ENCODE data around the gene UNC5C.

GRCh38 chr4:95283320-95283719, 265.5 kb downstream of the UNC5C start:
- TF ChIP-seq, protein P1, sequence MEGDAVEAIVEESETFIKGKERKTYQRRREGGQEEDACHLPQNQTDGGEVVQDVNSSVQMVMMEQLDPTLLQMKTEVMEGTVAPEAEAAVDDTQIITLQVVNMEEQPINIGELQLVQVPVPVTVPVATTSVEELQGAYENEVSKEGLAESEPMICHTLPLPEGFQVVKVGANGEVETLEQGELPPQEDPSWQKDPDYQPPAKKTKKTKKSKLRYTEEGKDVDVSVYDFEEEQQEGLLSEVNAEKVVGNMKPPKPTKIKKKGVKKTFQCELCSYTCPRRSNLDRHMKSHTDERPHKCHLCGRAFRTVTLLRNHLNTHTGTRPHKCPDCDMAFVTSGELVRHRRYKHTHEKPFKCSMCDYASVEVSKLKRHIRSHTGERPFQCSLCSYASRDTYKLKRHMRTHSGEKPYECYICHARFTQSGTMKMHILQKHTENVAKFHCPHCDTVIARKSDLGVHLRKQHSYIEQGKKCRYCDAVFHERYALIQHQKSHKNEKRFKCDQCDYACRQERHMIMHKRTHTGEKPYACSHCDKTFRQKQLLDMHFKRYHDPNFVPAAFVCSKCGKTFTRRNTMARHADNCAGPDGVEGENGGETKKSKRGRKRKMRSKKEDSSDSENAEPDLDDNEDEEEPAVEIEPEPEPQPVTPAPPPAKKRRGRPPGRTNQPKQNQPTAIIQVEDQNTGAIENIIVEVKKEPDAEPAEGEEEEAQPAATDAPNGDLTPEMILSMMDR (IDR thresholded peaks at IDR 0.05): no peak
- no peak for TF ChIP-seq POLR2A (IDR thresholded peaks at IDR 0.05)
- TF ChIP-seq EP300 (IDR thresholded peaks at IDR 0.05): no peak
- TF ChIP-seq POLR2AphosphoS5 (IDR thresholded peaks at IDR 0.05): no peak
